CD4-positive, alpha-beta T cell (primary cell): Measurements from ENCODE around the gene PSMF1. TPM values are rescaled to one million over a fixed set of nuclear protein-coding genes. Genes with fewer than 3 reads are reported as not detected.

Source experiments
- ATAC-seq: fragments of 200-7000 bp; cut with Tn5 transposase; one replicate; pipeline ENCODE4 v1.10.0; 2022; ENCODE audit warnings: mild to moderate bottlenecking; ENCODE audit not compliant: poor library complexity
- CTCF ChIA-PET: fragments of 350-600 bp; sonication (Branson Sonifier 250); formaldehyde crosslinking; loops from one replicate; lab custom pipeline; 2021; ENCODE audit warnings: antibody characterized with exemption, inconsistent platforms; lab: Charles Lee
- POLR2A ChIA-PET: fragments of 350-600 bp; sonication (Branson Sonifier 250); formaldehyde crosslinking; loops from one replicate; lab custom pipeline; 2021; ENCODE audit warnings: antibody characterized with exemption, inconsistent platforms; lab: Charles Lee
- DNase-seq, 14 experiments: peaks; one replicate each; pipeline ENCODE4 v3.0.0-alpha.2; 2013 to 2020; ENCODE audit warnings: mixed read lengths in 2 of 14
- H3K27ac ChIP-seq, 2 donors: one replicate each; pipeline versions ENCODE4 v1.5.1 to v1.7.0; 2013; ENCODE audit warnings: low read length in 2 of 2, low read depth in 1 of 2, mild to moderate bottlenecking in 1 of 2
- H3K27me3 ChIP-seq, 2 experiments: 1 replicate in 1 of 2; 2 replicates in 1 of 2; pipeline versions ENCODE4 v1.6.1 to v1.7.0; 2013; ENCODE audit warnings: low read length in 2 of 2, control low read depth in 1 of 2, mild to moderate bottlenecking in 1 of 2, moderate library complexity in 1 of 2; ENCODE audit not compliant: insufficient read depth in 2 of 2, control insufficient read depth in 1 of 2
- H3K36me3 ChIP-seq: one replicate; pipeline ENCODE4 v1.6.1; 2013; ENCODE audit warnings: low read length, control low read depth; ENCODE audit not compliant: insufficient read depth
- H3K4me1 ChIP-seq: one replicate; pipeline ENCODE4 v1.6.1; 2013; ENCODE audit warnings: low read length, control low read depth; ENCODE audit not compliant: insufficient read depth
- H3K4me3 ChIP-seq: one replicate; pipeline ENCODE4 v1.5.1; 2013; ENCODE audit warnings: mild to moderate bottlenecking, low read length, moderate library complexity
- H3K9me3 ChIP-seq, 2 experiments: 1 replicate in 1 of 2; 2 replicates in 1 of 2; pipeline versions ENCODE4 v1.6.1 to v1.7.0; 2013; ENCODE audit warnings: low read length in 2 of 2, mild to moderate bottlenecking in 2 of 2, control low read depth in 1 of 2, moderate library complexity in 1 of 2; ENCODE audit not compliant: control insufficient read depth in 1 of 2, insufficient read depth in 1 of 2
- H3K27ac Mint-ChIP-seq: one replicate; pipeline ENCODE4 v1.8.0; 2020; ENCODE audit warnings: mixed read lengths
- H3K27me3 Mint-ChIP-seq: one replicate; pipeline ENCODE4 v1.8.0; 2021; ENCODE audit warnings: mixed read lengths
- H3K36me3 Mint-ChIP-seq: one replicate; pipeline ENCODE4 v1.8.0; 2021; ENCODE audit warnings: low read depth, mixed read lengths
- H3K4me1 Mint-ChIP-seq: one replicate; pipeline ENCODE4 v1.8.0; 2021; ENCODE audit warnings: low read depth, mixed read lengths
- H3K4me3 Mint-ChIP-seq: one replicate; pipeline ENCODE4 v1.8.0; 2020; ENCODE audit warnings: mild to moderate bottlenecking, mixed read lengths
- H3K9me3 Mint-ChIP-seq: one replicate; pipeline ENCODE4 v1.8.0; 2020; ENCODE audit warnings: mixed read lengths
- CTCF ChIP-seq: fragments of 200-600 bp; IDR thresholded peaks from one replicate; pipeline ENCODE4 v1.8.0; 2022; ENCODE audit warnings: antibody characterized with exemption, mild to moderate bottlenecking
- intact Hi-C, 2 experiments: fragments of 100-400 bp; cut with DNase I in 1 of 2; cut with micrococcal nuclease in 1 of 2; formaldehyde crosslinking; loops; one replicate each; pipeline versions ENCODE4 v1.15.1 to v1.9.0; 2023 to 2025; cut with DNase I, micrococcal nuclease
- total RNA-seq, 174 experiments: library from RNA in 2 of 174; stranded (reverse) in 2 of 174; gene quantifications; one replicate each; pipeline ENCODE4 v1.2.3 and lab custom pipeline; 2021 to 2026

Gene PSMF1
- total RNA-seq, 2 experiments from 2014 or later = 79.9 to 84.2 TPM

- no peaks in the 10 kb centered on the region for H3K9me3 Mint-ChIP-seq
- H3K9me3 ChIP-seq = no peaks in the 10 kb centered on the region
- H3K27ac Mint-ChIP-seq = no peak overlapping the region
- ChIA-PET POLR2A (no interaction called here), CTCF (no interaction called here)
- H3K27me3 Mint-ChIP-seq = peaks cover 10% of the 10 kb centered on the region
- peaks cover under 1 to 7% of the 10 kb centered on the region in 2 experiments for H3K27me3 ChIP-seq
- H3K4me1 Mint-ChIP-seq = peaks cover 4% of the 10 kb centered on the region
- H3K36me3 Mint-ChIP-seq = no peaks in the 10 kb centered on the region
- H3K4me1 ChIP-seq = peaks cover 4% of the 10 kb centered on the region
- H3K4me3 ChIP-seq = no peak overlapping the region
- ATAC-seq = no peak
- H3K4me3 Mint-ChIP-seq = no peak overlapping the region
- intact Hi-C loops = no loop called here
- H3K27ac ChIP-seq = no peak overlapping the region
- DNase-seq = no peak
- no peaks in the 10 kb centered on the region for H3K36me3 ChIP-seq
- no peak for TF ChIP-seq CTCF
Observed at GRCh38 chr20:1189827-1190226, 71.4 kb downstream of the PSMF1 start.

GRCh38 chr20:1190847-1191246, 72.4 kb downstream of the PSMF1 start:
- Histone ChIP-seq H3K4me1 (peaks cover 3% of the 10 kb centered on the region), H3K27ac (no peak overlapping the region), H3K4me3 (no peak overlapping the region), H3K36me3 (no peaks in the 10 kb centered on the region), H3K9me3 (no peaks in the 10 kb centered on the region), H3K27me3 (peaks cover 0 to 7% of the 10 kb centered on the region in 2 experiments)
- H3K4me3 Mint-ChIP-seq = no peak overlapping the region
- ATAC-seq (no peak), DNase-seq (no peak)
- peaks cover 3% of the 10 kb centered on the region for H3K4me1 Mint-ChIP-seq
- CTCF ChIA-PET = no interaction called here
- peaks cover 10% of the 10 kb centered on the region for H3K27me3 Mint-ChIP-seq
- no peak overlapping the region for H3K27ac Mint-ChIP-seq
- POLR2A ChIA-PET = no interaction called here
- intact Hi-C loops = no loop called here
- no peaks in the 10 kb centered on the region for H3K36me3 Mint-ChIP-seq
- no peak for TF ChIP-seq CTCF
- no peaks in the 10 kb centered on the region for H3K9me3 Mint-ChIP-seq

GRCh38 chr20:1191299-1191698, 72.9 kb downstream of the PSMF1 start:
- Histone ChIP-seq H3K9me3 (no peaks in the 10 kb centered on the region), H3K4me3 (no peak overlapping the region), H3K27me3 (peaks cover 0 to 4% of the 10 kb centered on the region in 2 experiments), H3K27ac (no peak overlapping the region), H3K36me3 (no peaks in the 10 kb centered on the region), H3K4me1 (no peaks in the 10 kb centered on the region)
- ChIA-PET CTCF (no interaction called here), POLR2A (no interaction called here)
- Mint-ChIP-seq H3K36me3 (no peaks in the 10 kb centered on the region), H3K4me3 (no peak overlapping the region), H3K27ac (no peak overlapping the region), H3K27me3 (peaks cover 10% of the 10 kb centered on the region), H3K9me3 (no peaks in the 10 kb centered on the region), H3K4me1 (no peaks in the 10 kb centered on the region)
- TF ChIP-seq CTCF = no peak
- no peak for ATAC-seq
- intact Hi-C loops = no loop called here
- DNase-seq = no peak
